CD4-positive, alpha-beta T cell (primary cell): ENCODE results near the gene ATG3. TPM values are rescaled to one million over a fixed set of nuclear protein-coding genes. Genes with fewer than 3 reads are reported as not detected.
"Not testable (repeated sequence)": the region's sequence is repeated elsewhere in the genome, so short reads cannot be mapped to it uniquely, and the experiment has no call there.

Experiments
- ATAC-seq: fragments of 200-7000 bp; cut with Tn5 transposase; one replicate; pipeline ENCODE4 v1.10.0; 2022; ENCODE audit warnings: mild to moderate bottlenecking; ENCODE audit not compliant: poor library complexity
- CTCF ChIA-PET: fragments of 350-600 bp; sonication (Branson Sonifier 250); formaldehyde crosslinking; loops from one replicate; lab custom pipeline; 2021; ENCODE audit warnings: antibody characterized with exemption, inconsistent platforms; lab: Charles Lee
- POLR2A ChIA-PET: fragments of 350-600 bp; sonication (Branson Sonifier 250); formaldehyde crosslinking; loops from one replicate; lab custom pipeline; 2021; ENCODE audit warnings: antibody characterized with exemption, inconsistent platforms; lab: Charles Lee
- DNase-seq, 14 experiments: peaks; one replicate each; pipeline ENCODE4 v3.0.0-alpha.2; 2013 to 2020; ENCODE audit warnings: mixed read lengths in 2 of 14
- H3K27ac ChIP-seq, 2 donors: one replicate each; pipeline versions ENCODE4 v1.5.1 to v1.7.0; 2013; ENCODE audit warnings: low read length in 2 of 2, low read depth in 1 of 2, mild to moderate bottlenecking in 1 of 2
- H3K27me3 ChIP-seq, 2 experiments: 1 replicate in 1 of 2; 2 replicates in 1 of 2; pipeline versions ENCODE4 v1.6.1 to v1.7.0; 2013; ENCODE audit warnings: low read length in 2 of 2, control low read depth in 1 of 2, mild to moderate bottlenecking in 1 of 2, moderate library complexity in 1 of 2; ENCODE audit not compliant: insufficient read depth in 2 of 2, control insufficient read depth in 1 of 2
- H3K36me3 ChIP-seq: one replicate; pipeline ENCODE4 v1.6.1; 2013; ENCODE audit warnings: low read length, control low read depth; ENCODE audit not compliant: insufficient read depth
- H3K4me1 ChIP-seq: one replicate; pipeline ENCODE4 v1.6.1; 2013; ENCODE audit warnings: low read length, control low read depth; ENCODE audit not compliant: insufficient read depth
- H3K4me3 ChIP-seq: one replicate; pipeline ENCODE4 v1.5.1; 2013; ENCODE audit warnings: mild to moderate bottlenecking, low read length, moderate library complexity
- H3K9me3 ChIP-seq, 2 experiments: 1 replicate in 1 of 2; 2 replicates in 1 of 2; pipeline versions ENCODE4 v1.6.1 to v1.7.0; 2013; ENCODE audit warnings: low read length in 2 of 2, mild to moderate bottlenecking in 2 of 2, control low read depth in 1 of 2, moderate library complexity in 1 of 2; ENCODE audit not compliant: control insufficient read depth in 1 of 2, insufficient read depth in 1 of 2
- H3K27ac Mint-ChIP-seq: one replicate; pipeline ENCODE4 v1.8.0; 2020; ENCODE audit warnings: mixed read lengths
- H3K27me3 Mint-ChIP-seq: one replicate; pipeline ENCODE4 v1.8.0; 2021; ENCODE audit warnings: mixed read lengths
- H3K36me3 Mint-ChIP-seq: one replicate; pipeline ENCODE4 v1.8.0; 2021; ENCODE audit warnings: low read depth, mixed read lengths
- H3K4me1 Mint-ChIP-seq: one replicate; pipeline ENCODE4 v1.8.0; 2021; ENCODE audit warnings: low read depth, mixed read lengths
- H3K4me3 Mint-ChIP-seq: one replicate; pipeline ENCODE4 v1.8.0; 2020; ENCODE audit warnings: mild to moderate bottlenecking, mixed read lengths
- H3K9me3 Mint-ChIP-seq: one replicate; pipeline ENCODE4 v1.8.0; 2020; ENCODE audit warnings: mixed read lengths
- intact Hi-C, 2 experiments: fragments of 100-400 bp; cut with DNase I in 1 of 2; cut with micrococcal nuclease in 1 of 2; formaldehyde crosslinking; loops; one replicate each; pipeline versions ENCODE4 v1.15.1 to v1.9.0; 2023 to 2025; cut with DNase I, micrococcal nuclease
- total RNA-seq, 174 experiments: library from RNA in 2 of 174; stranded (reverse) in 2 of 174; gene quantifications; one replicate each; pipeline ENCODE4 v1.2.3 and lab custom pipeline; 2021 to 2026
- TF ChIP-seq, protein P1 (sequence below): fragments of 200-600 bp; IDR thresholded peaks from one replicate; pipeline ENCODE4 v1.8.0; 2022; ENCODE audit warnings: antibody characterized with exemption, mild to moderate bottlenecking

ATG3 gene
- total RNA-seq, 2 experiments from 2014 or later, result 43.3 to 43.8 TPM

DNA sequence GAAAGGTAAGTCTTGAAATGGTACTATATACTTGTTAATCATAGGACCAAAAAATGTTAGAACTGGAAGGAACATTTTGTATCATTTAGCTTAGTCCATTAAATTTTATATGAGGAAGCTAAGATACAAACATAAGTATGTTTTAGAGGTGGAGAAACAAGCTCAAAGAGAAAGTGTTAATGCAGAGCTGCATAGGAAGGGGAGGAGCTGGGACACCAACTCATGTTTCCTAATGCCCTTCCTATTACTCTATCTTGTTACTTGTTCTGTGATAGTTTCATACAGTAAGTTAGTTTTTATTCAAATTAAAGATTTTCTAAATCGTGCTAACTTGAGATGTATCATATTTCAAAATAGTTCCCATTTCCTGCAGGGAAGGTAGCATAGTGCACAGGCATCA is 7.5 kb upstream of the ATG3 start:
- TF ChIP-seq, protein P1, sequence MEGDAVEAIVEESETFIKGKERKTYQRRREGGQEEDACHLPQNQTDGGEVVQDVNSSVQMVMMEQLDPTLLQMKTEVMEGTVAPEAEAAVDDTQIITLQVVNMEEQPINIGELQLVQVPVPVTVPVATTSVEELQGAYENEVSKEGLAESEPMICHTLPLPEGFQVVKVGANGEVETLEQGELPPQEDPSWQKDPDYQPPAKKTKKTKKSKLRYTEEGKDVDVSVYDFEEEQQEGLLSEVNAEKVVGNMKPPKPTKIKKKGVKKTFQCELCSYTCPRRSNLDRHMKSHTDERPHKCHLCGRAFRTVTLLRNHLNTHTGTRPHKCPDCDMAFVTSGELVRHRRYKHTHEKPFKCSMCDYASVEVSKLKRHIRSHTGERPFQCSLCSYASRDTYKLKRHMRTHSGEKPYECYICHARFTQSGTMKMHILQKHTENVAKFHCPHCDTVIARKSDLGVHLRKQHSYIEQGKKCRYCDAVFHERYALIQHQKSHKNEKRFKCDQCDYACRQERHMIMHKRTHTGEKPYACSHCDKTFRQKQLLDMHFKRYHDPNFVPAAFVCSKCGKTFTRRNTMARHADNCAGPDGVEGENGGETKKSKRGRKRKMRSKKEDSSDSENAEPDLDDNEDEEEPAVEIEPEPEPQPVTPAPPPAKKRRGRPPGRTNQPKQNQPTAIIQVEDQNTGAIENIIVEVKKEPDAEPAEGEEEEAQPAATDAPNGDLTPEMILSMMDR, result no peak
- ChIA-PET POLR2A (no interaction called here), CTCF (interaction anchor here (0.8 kb wide), 1 partner anchor 9 kb away, joined by 3 read pairs; no protein-coding TSS in a partner anchor)
- no peak overlapping the region for H3K27ac ChIP-seq
- H3K4me1 Mint-ChIP-seq, result peaks cover 29% of the 10 kb centered on the region
- H3K4me3 Mint-ChIP-seq, result no peak overlapping the region
- no peaks in the 10 kb centered on the region for H3K9me3 ChIP-seq
- no peak overlapping the region for H3K27ac Mint-ChIP-seq
- no peaks in the 10 kb centered on the region for H3K27me3 Mint-ChIP-seq
- intact Hi-C loops, result loop anchor here (5.0 to 10.0 kb wide), 3 partner anchors 406 to 1133 kb away; partner anchors contain the start of genes CD200R1 (in 1 of the 2) and SPICE1 (in 1 of the 2)
- DNase-seq, result no peak
- no peaks in the 10 kb centered on the region for H3K4me1 ChIP-seq
- H3K27me3 ChIP-seq, result no peaks in the 10 kb centered on the region
- ATAC-seq, result no peak
- no peak overlapping the region for H3K4me3 ChIP-seq
- H3K36me3 Mint-ChIP-seq, result peaks cover 81% of the 10 kb centered on the region
- H3K36me3 ChIP-seq, result peaks cover 56% of the 10 kb centered on the region
- H3K9me3 Mint-ChIP-seq, result no peaks in the 10 kb centered on the region

DNA sequence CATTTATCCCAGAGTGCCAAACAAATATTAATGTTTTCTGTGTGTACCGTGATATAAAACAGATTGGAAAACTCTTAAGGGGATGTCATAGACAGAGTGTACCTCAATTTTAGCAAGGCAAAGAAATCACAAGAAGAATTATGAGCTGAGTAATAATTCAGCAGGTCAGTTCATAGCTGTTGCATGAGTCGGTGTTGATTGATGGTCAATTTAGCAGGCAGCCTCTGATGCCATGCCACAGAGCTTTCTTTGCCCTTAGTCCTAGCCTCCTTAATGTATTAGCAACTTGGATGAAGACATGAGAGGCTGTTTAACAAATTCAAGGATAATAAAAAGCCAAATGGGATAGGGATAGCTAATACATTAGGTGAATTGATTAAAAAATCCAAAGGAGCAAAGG is 6.9 kb upstream of the ATG3 start:
- H3K27me3 Mint-ChIP-seq, result no peaks in the 10 kb centered on the region
- no peaks in the 10 kb centered on the region for H3K4me1 ChIP-seq
- peaks cover 50% of the 10 kb centered on the region for H3K36me3 ChIP-seq
- H3K4me1 Mint-ChIP-seq, result peaks cover 36% of the 10 kb centered on the region
- peaks cover 79% of the 10 kb centered on the region for H3K36me3 Mint-ChIP-seq
- H3K27ac ChIP-seq, result no peak overlapping the region
- TF ChIP-seq, protein P1, result no peak
- ChIA-PET CTCF (interaction anchor here (0.8 kb wide), 1 partner anchor 10 kb away, joined by 3 read pairs; no protein-coding TSS in a partner anchor), POLR2A (no interaction called here)
- no peak overlapping the region for H3K4me3 ChIP-seq
- no peaks in the 10 kb centered on the region for H3K9me3 ChIP-seq
- DNase-seq (no peak), ATAC-seq (no peak)
- no peaks in the 10 kb centered on the region for H3K27me3 ChIP-seq
- H3K4me3 Mint-ChIP-seq, result no peak overlapping the region
- H3K9me3 Mint-ChIP-seq, result no peaks in the 10 kb centered on the region
- intact Hi-C loops, result loop anchor here (5.0 to 10.0 kb wide), 3 partner anchors 406 to 1134 kb away; partner anchors contain the start of genes CD200R1 (in 1 of the 2) and SPICE1 (in 1 of the 2)
- H3K27ac Mint-ChIP-seq, result no peak overlapping the region

DNA sequence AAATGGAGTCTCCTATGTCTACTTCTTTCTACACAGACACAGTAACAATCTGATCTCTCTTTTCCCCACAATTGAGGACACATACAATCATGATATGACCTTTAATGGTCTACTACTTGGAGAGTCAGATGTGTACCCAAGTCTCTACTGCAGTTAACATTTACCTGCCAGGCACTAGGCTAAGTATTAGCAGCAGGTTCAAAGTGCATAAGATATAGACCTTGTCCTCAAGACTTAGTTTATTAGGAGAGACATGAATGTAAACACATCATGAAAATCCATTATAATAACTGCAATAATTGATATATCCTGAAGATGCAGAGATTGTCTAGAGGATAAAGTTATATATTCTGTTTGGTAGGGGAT is 3.2 kb upstream of the ATG3 start:
- H3K27ac ChIP-seq, result no peak overlapping the region
- Mint-ChIP-seq H3K4me3 (no peak overlapping the region), H3K9me3 (no peaks in the 10 kb centered on the region), H3K27me3 (no peaks in the 10 kb centered on the region), H3K27ac (no peak overlapping the region), H3K4me1 (peaks cover 67% of the 10 kb centered on the region), H3K36me3 (peaks cover 73% of the 10 kb centered on the region)
- TF ChIP-seq, protein P1, result no peak
- no peaks in the 10 kb centered on the region for H3K9me3 ChIP-seq
- peaks cover 7% of the 10 kb centered on the region for H3K4me1 ChIP-seq
- H3K4me3 ChIP-seq, result no peak overlapping the region
- ChIA-PET CTCF (no interaction called here), POLR2A (no interaction called here)
- no peaks in the 10 kb centered on the region for H3K27me3 ChIP-seq
- intact Hi-C loops, result loop anchor here (5.0 to 10.0 kb wide), 7 partner anchors 410 to 1493 kb away; partner anchors contain the start of genes SPICE1 (in 2 of the 2), ATP6V1A (in 1 of the 2), CCDC191 (in 1 of the 2) and CD200R1 (in 1 of the 2)
- ATAC-seq (no peak), DNase-seq (no peak)
- peaks cover 22% of the 10 kb centered on the region for H3K36me3 ChIP-seq

DNA sequence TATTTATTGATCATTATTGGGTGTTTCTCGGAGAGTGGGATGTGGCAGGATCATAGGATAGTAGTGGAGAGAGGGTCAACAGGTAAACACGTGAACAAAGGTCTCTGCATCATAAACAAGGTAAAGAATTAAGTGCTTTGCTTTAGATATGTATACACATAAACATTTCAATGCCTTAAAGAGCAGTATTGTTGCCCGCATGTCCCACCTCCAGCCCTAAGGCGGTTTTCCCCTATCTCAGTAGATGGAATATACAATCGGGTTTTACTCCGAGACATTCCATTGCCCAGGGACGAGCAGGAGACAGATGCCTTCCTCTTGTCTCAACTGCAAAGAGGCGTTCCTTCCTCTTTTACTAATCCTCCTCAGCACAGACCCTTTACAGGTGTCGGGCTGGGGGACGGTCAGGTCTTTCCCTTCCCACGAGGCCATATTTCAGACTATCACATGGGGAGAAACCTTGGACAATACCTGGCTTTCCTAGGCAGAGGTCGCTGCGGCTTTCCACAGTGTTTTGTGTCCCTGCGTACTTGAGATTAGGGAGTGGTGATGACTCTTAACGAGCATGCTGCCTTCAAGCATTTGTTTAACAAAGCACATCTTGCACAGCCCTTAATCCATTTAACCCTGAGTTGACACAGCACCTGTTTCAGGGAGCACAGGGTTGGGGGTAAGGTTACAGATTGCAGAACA is 2.6 kb upstream of the ATG3 start:
- H3K9me3 ChIP-seq, H3K27me3 ChIP-seq, POLR2A ChIA-PET, CTCF ChIA-PET, ATAC-seq, H3K27ac ChIP-seq, H3K9me3 Mint-ChIP-seq, H3K27me3 Mint-ChIP-seq, H3K4me3 ChIP-seq, DNase-seq: not testable (repeated sequence)
- H3K4me3 Mint-ChIP-seq, result peak overlapping the region; percentile 71
- intact Hi-C loops, result loop anchor here (5.0 to 10.0 kb wide), 6 partner anchors 410 to 1493 kb away; partner anchors contain the start of genes SPICE1 (in 2 of the 2), ATP6V1A (in 1 of the 2), CCDC191 (in 1 of the 2) and CD200R1 (in 1 of the 2)
- H3K4me1 ChIP-seq, result peaks cover 11% of the 10 kb centered on the region
- H3K27ac Mint-ChIP-seq, result peak overlapping the region; percentile 54
- peaks cover 72% of the 10 kb centered on the region for H3K4me1 Mint-ChIP-seq
- peaks cover 68% of the 10 kb centered on the region for H3K36me3 Mint-ChIP-seq
- peaks cover 19% of the 10 kb centered on the region for H3K36me3 ChIP-seq
